Measurements from ENCODE around the gene KLF9.
A peak's percentile ranks its signal among the peaks of the same experiment; 100 is the strongest.

GRCh38 chr9:70352802-70353201, 61.7 kb downstream of the KLF9 start:
- TF ChIP-seq CTCF (IDR thresholded peaks at IDR 0.05) = peak; percentile 53 to 71 (median 55)
- peak in 1 of 2 donors; percentile 29 for TF ChIP-seq EP300 (IDR thresholded peaks at IDR 0.05)
- TF ChIP-seq POLR2A (IDR thresholded peaks at IDR 0.05) = no peak
